HuH-7.5 (cell line): ENCODE measurements around the gene MILR1.
"Not testable (repeated sequence)": the region's sequence is repeated elsewhere in the genome, so short reads cannot be mapped to it uniquely, and the experiment has no call there.

ENCODE experiments used
- DNase-seq: peaks from one replicate; pipeline ENCODE4 v3.0.0; 2011; ENCODE audit warnings: low spot score

Gene MILR1

GRCh38 chr17:64428406-64428805 is 20.5 kb upstream of the MILR1 start:
- no peak for DNase-seq

GRCh38 chr17:64430036-64430435 is 18.9 kb upstream of the MILR1 start:
- DNase-seq, result not testable (repeated sequence)

GRCh38 chr17:64431534-64431933 is 17.4 kb upstream of the MILR1 start:
- DNase-seq, result no peak

GRCh38 chr17:64437944-64438525 is 10.9 kb upstream of the MILR1 start:
- DNase-seq, result no peak

GRCh38 chr17:64439521-64439920 is 9.4 kb upstream of the MILR1 start:
- DNase-seq, result not testable (repeated sequence)

GRCh38 chr17:64439956-64440355 is 9.0 kb upstream of the MILR1 start:
- no peak for DNase-seq

- DNase-seq, result no peak
Measured at GRCh38 chr17:64441772-64442540, 7.0 kb upstream of the MILR1 start.

- DNase-seq, result no peak
Measured at GRCh38 chr17:64442541-64442971, 6.4 kb upstream of the MILR1 start.

- no peak for DNase-seq
Measured at GRCh38 chr17:64443086-64443760, 5.7 kb upstream of the MILR1 start.

GRCh38 chr17:64447526-64447925 is 1.4 kb upstream of the MILR1 start:
- DNase-seq, result no peak

- DNase-seq, result no peak
Measured at GRCh38 chr17:64449545-64449944, 630 bp downstream of the MILR1 start.

GRCh38 chr17:64455993-64456885 is 7.3 kb downstream of the MILR1 start:
- no peak for DNase-seq

- no peak for DNase-seq
Measured at GRCh38 chr17:64457156-64457555, 8.2 kb downstream of the MILR1 start.

- no peak for DNase-seq
Measured at GRCh38 chr17:64458756-64459155, 9.8 kb downstream of the MILR1 start.

- DNase-seq, result no peak
Measured at GRCh38 chr17:64459284-64459747, 10.4 kb downstream of the MILR1 start.

- not testable (repeated sequence) for DNase-seq
Measured at GRCh38 chr17:64459818-64460217, 10.9 kb downstream of the MILR1 start.

GRCh38 chr17:64460955-64461354 is 12.0 kb downstream of the MILR1 start:
- DNase-seq, result no peak

GRCh38 chr17:64461788-64462187 is 12.9 kb downstream of the MILR1 start:
- no peak for DNase-seq

GRCh38 chr17:64466019-64466735 is 17.3 kb downstream of the MILR1 start:
- no peak for DNase-seq

GRCh38 chr17:64466834-64467233 is 17.9 kb downstream of the MILR1 start:
- not testable (repeated sequence) for DNase-seq

GRCh38 chr17:64470625-64471024 is 21.7 kb downstream of the MILR1 start:
- DNase-seq, result no peak
